ENCODE results near the gene AATK.
"Not testable (repeated sequence)": the region's sequence is repeated elsewhere in the genome, so short reads cannot be mapped to it uniquely, and the experiment has no call there.

The AATK gene

GRCh38 chr17:81162491-81162890, 3.5 kb downstream of the AATK start:
- in situ Hi-C loops (cut with HindIII; ENCODE audit: low sequenced_read_pairs) = no loop called here

DNA sequence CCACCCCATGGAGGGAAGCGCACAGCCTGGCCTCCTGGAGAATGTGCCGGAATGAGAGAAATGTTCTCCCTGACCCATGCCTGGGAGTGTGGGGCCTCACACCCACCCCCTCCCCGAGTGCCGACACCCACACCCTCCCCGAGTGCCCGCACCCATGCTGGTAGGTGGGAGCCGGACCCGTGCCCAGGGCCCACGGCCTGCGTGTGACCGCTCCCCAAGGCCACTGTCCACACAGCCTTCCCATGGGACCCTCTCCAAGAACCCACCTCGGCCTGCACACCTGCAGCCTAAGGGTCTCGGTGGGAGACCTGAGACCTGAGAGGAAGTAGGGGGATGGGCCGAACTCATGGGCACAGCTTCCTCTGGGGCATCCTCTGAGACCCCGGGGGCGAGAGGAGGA, 4.0 kb downstream of the AATK start:
- in situ Hi-C loops (cut with HindIII; ENCODE audit: low sequenced_read_pairs) = no loop called here

GRCh38 chr17:81161536-81161935, 4.5 kb downstream of the AATK start:
- in situ Hi-C loops (cut with HindIII; ENCODE audit: low sequenced_read_pairs) = no loop called here

- in situ Hi-C loops (cut with HindIII; ENCODE audit: low sequenced_read_pairs) = no loop called here
These were observed 5.1 kb downstream of the AATK start for GRCh38 chr17:81160747-81161453.

DNA sequence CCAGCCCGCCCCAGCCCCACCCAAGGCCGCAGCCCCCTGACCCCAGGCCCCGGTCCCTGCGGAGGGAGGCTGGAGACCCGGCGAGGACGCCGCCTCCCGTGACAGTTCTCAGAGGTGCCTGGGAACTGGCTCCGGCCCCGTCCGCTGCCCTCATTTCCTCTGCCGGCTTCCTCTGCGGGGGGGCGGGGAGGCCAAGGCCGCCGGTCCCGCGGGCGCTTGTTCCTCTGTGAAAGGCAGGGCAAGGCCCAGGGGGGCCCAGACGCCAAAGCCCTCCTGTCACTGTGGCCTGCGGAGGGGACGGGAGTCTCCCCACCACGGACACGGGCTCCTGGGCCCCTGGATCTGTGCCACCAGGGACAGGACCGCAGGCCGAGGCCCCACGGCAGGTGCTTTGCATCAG, 5.7 kb downstream of the AATK start:
- in situ Hi-C loops (cut with HindIII; ENCODE audit: low sequenced_read_pairs) = no loop called here

- in situ Hi-C loops (cut with HindIII; ENCODE audit: low sequenced_read_pairs) = no loop called here
These were observed 6.3 kb downstream of the AATK start for GRCh38 chr17:81159611-81160265.

- in situ Hi-C loops (cut with HindIII; ENCODE audit: low sequenced_read_pairs) = no loop called here
These were observed 7.1 kb downstream of the AATK start for GRCh38 chr17:81158688-81159590.

- in situ Hi-C loops (cut with HindIII; ENCODE audit: low sequenced_read_pairs) = no loop called here
These were observed 8.0 kb downstream of the AATK start for GRCh38 chr17:81157848-81158687.

GRCh38 chr17:81156866-81157805, 8.9 kb downstream of the AATK start:
- in situ Hi-C loops (cut with HindIII; ENCODE audit: low sequenced_read_pairs) = no loop called here

DNA sequence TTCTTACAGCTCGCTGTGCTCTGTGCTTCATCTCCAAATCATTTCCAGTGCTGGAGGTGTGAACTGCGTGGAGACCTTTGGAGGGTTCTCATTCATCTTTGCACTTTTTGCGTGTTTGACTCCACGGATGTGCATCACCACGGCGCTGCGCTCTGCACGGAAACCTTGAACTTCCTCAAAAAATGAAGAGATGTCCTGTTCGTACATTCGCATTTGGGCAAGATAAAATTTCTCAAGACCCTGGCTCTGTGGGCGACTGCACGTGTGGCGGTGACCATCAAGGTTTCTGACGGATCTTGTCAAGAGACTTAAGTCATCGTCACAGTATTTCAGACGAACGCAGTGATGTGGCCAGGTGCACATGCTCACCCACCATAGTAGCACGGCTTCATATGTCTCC, 11.1 kb downstream of the AATK start:
- in situ Hi-C loops (cut with HindIII; ENCODE audit: low sequenced_read_pairs) = no loop called here

DNA sequence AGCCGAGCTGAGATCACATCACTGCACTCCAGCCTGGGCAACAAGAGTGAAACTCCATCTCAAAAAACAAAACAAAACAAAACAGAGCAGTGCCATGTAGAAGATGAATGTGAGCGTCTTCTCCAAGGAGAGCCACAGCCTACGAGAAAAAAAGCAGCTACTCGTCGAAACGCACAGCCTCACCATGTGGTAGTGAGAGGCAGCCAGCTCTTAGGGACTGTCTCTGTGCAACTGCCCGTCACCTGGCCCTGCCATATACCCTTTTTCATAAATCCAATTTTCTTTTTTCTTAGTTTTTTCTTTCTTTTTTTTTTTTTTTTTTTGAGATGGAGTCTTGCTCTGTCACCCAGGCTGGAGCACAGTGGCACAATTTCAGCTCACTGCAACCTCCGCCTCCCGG, 12.0 kb downstream of the AATK start:
- in situ Hi-C loops (cut with HindIII; ENCODE audit: low sequenced_read_pairs) = not testable (repeated sequence)

DNA sequence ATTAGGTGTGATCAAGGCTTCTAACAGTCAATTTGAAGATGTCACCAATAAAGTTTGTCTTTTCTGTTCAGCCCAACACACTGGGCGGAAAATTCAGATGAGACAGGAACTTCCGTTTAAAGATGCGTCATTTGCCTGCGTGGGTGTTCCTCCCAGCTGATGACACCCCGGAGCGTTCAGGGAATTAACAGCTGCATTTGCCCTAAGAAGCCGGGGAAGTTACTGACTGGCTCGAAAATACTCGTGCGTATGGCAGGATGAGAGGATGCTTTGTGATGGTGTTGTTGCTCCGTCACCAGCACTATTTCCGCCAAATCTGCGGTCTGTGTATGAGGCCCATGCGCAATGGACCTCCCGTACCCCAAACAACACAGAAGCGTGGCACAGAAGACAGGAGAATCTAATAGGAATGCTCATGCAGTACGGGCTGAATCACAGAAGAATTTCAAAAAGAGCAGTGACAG, 12.6 kb downstream of the AATK start:
- in situ Hi-C loops (cut with HindIII; ENCODE audit: low sequenced_read_pairs) = no loop called here

GRCh38 chr17:81152288-81152828, 13.7 kb downstream of the AATK start:
- in situ Hi-C loops (cut with HindIII; ENCODE audit: low sequenced_read_pairs) = no loop called here

- in situ Hi-C loops (cut with HindIII; ENCODE audit: low sequenced_read_pairs) = no loop called here
These were observed 14.7 kb downstream of the AATK start for GRCh38 chr17:81151278-81151677.

DNA sequence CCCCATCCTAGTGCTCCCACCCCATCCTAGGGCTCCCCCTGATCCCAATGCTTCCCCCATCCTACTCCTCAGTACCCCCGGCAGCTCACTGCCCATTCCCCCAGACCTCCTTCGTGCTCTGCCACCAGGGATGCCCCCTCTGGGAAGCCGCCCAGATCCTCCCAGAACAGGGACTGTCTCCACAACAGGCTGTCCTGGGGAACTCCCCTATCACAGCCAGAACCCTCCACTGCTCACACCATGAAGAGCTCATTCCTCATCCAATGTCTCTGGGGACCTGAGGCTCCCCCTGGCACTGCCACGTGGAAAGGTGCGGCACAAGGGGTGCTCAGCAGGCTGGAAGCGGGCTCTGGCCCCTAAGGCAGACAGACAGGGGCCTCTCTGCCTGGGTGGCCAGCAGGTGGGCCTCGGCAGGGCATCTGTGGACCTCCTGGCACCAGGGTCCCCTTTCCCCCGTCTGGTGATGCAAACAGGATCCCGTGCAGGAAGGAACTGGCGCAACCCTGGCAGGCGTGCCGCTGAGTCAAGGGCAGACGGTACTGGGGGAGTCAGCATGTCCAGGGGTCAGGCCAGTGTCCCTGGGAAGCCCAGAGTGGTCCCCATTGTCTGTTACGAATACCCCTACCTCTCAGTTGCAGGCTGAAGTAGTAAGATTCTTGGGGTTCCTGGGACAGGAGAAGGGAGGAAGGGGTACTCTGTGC, 15.5 kb downstream of the AATK start:
- in situ Hi-C loops (cut with HindIII; ENCODE audit: low sequenced_read_pairs) = no loop called here

DNA sequence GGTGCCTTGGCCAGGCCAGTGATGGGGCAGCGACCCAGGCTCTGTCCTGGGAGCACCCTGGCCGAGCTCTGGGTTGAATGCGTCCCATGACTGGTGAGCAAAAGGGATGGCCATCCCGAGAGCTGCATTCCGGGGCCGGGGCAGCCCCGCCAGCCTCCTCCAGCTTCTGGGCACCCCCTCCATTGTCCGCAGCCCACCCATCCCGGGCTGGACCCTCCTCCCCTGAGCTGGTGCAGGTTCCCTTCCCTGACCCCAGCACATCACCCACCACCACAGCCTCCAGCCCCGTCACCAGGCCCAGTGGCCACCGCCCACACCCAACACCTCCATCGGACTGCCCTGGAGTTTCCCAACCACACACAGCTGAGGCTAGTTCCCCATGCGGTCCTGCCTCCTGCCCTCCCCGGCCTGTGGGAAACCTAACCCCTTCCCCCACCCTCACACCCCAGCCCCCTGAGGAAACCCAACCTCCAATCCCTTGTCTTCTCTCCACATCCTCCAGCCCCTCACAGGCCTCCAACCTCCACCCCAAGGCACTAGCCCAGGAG, 17.0 kb downstream of the AATK start:
- in situ Hi-C loops (cut with HindIII; ENCODE audit: low sequenced_read_pairs) = no loop called here

DNA sequence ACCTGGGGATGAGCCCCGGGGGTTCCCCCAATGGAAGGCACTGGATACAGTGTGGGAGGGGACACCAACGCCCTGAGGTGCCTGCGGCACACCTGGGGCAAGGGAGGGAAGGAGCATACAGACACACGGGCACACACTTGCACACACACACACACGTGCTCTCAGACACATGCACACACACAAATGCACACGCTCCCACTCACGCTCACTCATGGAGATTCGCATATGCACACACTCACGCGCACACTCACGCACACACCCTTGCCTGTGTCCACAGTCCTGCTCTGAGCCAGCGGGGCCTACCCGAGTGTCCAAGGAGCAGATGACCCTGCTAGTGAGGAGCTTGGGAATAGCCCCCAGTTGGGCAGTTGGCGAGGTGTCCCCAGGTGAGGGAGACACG, 17.4 kb downstream of the AATK start:
- in situ Hi-C loops (cut with HindIII; ENCODE audit: low sequenced_read_pairs) = no loop called here

DNA sequence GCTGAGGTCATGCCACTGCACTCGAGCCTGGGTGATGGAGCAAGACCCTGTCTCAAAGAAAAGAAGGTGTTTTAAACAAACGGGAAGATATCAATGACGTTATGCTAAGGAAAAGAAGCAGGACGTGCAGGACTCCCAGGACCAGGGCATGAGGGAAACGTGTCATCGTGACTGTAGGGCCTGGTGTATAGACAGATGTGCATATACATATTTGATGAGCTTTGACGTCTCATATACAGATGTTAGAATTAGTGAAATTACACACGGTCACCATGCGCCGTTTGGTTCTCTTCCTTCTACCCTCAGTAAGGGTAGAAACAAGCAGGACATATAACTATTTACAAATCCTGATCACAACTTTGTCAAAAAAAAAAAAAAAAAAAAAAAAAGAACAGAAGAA, 18.3 kb downstream of the AATK start:
- in situ Hi-C loops (cut with HindIII; ENCODE audit: low sequenced_read_pairs) = no loop called here

Measured in DLD1 (cell line).